Limb (tissue), 2 donors: Measurements from ENCODE around the gene ABCG1.

ENCODE experiments used
- DNase-seq, 2 donors: peaks; one replicate each; pipeline ENCODE4 v3.0.0-alpha.2; 2016; ENCODE audit errors: extremely low spot score in 2 of 2

The ABCG1 gene

DNA sequence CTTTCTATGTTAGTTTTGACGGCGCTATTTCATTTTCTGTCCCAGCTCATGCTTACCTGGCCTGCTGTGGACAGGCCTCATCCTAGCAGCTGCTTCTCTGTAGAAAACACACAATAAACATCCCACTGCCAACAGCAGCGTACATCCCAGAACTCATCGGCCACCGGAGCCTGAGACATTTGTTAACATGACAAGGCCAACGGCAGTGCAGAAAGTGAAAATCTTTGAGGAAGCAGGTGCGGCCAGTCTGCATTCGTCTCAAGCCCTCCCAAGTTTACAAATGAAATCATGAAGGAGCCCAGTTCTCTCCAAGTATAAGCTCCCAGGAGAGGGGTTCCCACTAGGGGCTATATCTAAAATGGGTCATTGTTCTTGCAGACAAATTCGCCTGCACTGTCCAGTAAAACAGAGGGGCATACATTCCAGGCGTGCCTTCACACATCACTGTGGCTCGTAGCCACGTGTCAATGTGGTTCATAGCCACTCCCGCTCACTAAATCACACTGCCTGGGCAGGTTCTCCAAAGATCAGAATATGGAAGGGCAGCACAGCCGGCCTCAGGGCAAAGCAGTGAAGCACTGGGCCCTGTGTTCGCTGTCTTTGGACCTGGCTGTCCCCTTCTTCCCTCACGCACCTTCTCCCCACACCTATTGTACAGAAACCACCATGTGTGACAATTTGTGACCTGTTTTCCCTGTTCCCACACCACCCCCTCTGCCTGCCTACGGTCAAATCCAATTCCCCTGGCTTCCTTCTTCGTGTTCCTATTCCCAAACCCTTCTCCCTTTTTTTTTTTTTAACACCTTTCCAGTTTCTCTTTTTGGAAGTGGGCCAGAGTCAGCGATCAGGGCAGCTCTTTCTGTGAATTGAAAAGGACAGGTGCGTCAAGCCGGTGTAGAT is 27.0 kb upstream of the ABCG1 start:
- DNase-seq, result no peak

DNA sequence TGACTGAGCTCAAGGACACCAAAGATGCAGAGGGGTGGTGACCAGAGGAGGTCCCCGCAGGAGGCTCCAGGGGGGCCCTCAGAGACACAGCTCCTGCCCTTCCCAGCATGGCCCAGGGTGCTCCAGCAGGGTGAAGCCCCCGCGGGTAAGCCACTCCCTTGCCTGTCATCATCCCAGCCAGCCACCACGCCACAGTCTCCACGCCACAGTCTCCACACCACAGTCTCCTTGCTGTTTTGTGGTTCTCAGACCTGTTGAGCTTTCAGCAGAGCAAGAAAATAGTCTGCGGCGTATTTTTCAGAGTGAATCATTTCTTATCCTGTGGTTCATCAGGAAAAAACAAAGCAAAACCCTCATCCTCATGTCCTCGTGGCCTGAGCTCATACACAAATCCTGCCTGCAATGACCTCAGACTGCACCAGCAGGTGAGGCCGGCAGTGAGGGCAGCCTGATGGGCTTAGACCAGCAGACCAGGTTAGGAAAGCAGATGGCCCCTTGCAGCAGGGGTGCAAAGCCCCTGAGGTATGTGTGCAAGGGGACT is 25.7 kb upstream of the ABCG1 start:
- no peak for DNase-seq

DNA sequence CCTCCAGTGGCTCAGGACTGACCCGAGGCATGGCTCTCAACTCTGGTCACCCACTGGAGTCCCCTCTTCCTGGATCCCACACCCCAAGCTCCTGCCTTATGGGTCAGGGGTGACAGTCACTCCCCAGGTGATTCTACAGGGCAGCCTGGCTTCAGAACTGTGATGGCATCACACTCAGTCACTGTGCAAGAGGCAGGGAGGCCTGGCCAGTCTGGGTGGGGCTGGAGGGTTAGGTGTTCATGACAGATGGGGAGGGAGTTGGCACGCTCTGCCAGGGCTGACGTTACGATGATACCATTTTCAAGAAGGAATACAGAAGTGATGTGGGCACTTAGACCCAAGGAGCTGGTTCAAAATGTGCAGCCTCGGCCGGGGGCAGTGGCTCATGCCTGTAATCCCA is 25.2 kb upstream of the ABCG1 start:
- DNase-seq, result no peak

DNA sequence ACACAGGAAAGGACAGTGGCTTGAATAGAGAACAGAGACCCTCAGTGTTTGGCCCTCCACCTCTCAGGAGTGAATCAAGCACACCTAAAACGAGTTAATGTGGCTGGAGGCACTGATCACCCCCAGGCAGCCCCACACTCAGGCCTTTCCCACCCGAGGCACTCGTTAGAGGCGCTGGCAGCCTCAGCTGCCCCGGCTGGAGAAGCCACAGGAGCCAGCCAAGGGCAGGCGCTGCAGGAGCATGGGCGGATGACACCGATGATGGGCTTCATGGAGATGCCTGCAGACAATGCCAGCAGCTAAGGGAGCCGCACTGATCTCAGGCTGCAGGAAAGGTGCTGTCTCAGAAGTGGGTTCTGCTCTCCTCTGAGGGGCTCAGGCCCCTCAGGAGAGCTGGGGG is 24.1 kb upstream of the ABCG1 start:
- DNase-seq, result no peak

DNA sequence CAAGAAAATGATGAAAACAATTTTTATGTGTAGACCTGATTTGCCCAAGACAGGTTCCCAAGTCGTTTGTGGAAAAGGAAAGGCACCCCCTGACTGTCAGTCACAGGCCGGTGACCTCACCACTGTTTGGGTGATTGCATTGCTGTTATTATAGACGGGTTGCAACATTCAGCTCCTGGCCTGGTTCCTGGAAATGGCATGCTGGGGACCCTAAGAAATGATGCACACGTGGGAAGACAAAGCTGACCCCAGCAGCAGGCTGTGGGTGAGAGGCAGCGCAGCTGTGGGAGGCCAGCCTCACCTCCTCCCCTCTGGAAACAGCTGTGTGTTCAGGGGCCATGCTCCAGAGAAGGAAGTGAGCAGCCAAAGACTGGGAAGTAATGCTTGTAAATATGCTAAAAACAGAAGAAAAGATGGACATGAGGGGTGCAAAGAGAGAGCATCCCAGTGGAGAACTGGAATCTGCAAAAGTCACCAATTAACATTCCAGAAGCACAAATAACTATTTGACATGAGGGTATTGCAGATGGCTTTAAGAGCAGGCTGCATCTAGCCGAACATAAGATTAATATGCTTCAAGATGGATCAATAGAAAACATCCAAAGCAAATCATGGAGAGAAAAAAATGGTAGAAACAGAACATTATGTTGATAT is 23.4 kb upstream of the ABCG1 start:
- DNase-seq, result no peak

- no peak for DNase-seq
These were observed 19.7 kb upstream of the ABCG1 start for GRCh38 chr21:42198929-42199867.

DNA sequence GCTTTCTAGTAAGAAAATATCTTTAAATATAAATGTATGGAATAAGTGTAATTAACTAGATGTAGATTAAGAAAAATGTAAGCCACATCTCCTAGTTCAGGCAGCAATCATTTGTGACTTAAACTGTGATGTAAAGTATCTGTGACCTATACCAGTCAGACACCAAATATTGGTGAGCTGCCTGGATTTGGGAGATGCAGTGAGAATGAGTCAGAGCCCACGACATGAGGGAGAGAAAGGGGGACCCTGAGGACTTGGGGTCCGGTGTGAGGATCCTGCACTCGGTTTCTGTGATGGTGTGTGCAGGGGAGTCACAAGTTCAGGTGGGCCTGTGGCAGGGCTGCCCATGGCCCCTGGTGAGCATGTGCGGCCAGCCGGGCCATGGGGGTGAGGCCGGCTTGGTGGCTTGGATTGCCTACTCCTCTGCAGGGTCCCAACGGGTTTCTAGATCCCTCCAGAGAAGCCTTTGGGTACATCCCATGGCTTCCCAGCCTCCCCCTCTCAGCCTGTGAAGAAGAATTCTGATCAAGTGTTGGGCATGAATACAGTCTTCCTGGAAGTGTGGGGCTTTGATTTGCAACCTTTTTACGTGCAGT is 19.0 kb upstream of the ABCG1 start:
- DNase-seq, result no peak

- DNase-seq, result no peak
These were observed 17.9 kb upstream of the ABCG1 start for GRCh38 chr21:42200906-42201614.

- DNase-seq, result no peak
These were observed 17.3 kb upstream of the ABCG1 start for GRCh38 chr21:42201615-42202161.

- DNase-seq, result no peak
These were observed 16.6 kb upstream of the ABCG1 start for GRCh38 chr21:42202321-42202720.

DNA sequence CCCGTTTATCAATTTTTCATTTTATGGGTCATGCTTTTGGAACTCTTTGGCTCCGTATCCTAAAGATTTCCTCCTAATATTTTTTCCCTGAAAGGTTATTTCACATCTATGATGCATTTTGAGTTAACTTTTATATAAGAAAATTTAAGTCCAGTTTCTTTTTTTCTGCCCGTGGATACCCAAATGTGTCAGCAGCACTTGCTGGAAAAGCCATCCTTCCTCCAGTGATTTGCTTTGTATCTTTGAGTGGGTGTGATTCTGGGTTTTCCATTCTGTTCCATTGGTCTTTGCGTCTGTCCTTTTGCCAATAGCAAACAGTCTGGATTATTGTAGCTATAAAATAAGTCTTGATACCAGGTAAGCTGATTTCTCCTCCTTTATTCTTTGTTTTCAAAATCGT is 15.6 kb upstream of the ABCG1 start:
- DNase-seq, result no peak

GRCh38 chr21:42203936-42204335 is 15.0 kb upstream of the ABCG1 start:
- no peak for DNase-seq

GRCh38 chr21:42207426-42207825 is 11.5 kb upstream of the ABCG1 start:
- no peak for DNase-seq

DNA sequence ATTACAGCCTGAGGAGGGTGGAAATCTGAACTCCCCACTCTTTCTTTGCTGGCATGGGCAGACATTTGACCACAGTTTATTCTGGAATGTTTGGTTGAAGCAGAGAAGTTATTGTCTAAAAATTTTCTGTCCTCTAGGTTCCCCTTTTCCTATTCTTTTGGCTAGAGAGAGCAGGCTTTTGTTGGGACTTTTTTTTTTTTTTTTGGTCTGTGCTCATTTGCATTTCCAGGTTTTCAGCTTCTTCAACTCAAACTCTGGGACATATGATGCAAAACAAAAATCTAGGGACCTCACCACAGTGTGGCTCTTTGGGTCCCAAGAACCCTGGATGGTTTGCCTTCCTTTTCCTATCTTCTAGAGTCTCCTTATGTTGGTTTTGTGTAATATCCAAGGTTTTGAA is 10.9 kb upstream of the ABCG1 start:
- DNase-seq, result no peak

DNA sequence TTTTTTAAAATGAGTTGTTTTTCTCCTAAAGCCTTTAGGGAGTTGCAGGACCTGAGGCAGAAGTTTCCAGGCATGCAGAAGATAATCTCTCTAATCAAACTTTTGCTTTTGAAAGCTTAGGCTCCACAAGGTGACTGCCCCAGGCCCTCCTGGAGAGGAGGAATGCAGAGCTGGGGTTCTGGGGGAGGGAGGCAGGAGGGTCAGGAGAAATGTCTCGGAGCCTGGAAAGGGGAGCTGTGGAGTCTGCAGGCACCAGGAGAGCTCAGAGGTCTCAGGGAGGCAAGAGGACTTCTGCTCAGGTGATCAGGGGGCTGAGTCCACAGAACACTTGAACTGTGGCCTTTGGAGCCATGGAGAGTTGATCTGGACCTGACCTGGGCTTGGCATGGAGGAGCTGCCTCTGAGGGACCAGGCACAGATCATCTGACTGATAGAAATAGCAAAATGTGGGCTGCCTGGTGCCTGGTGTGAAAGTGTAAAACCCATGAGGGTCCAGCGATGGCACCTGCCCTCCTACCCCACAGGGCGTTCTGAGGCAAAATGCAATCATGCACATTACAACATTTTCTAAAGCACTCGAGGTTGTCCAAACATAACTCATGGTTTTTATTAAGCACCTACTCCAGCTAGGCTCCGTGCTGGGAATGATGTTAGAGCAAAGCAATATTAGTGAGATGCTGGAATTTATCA is 10.0 kb upstream of the ABCG1 start:
- DNase-seq, result no peak

GRCh38 chr21:42209801-42210479 is 9.0 kb upstream of the ABCG1 start:
- no peak for DNase-seq

GRCh38 chr21:42212266-42212665 is 6.7 kb upstream of the ABCG1 start:
- no peak for DNase-seq

GRCh38 chr21:42213082-42213774 is 5.7 kb upstream of the ABCG1 start:
- DNase-seq, result no peak
